WTC11 (cell line): ENCODE measurements around the gene FAM217B. TPM values are rescaled to one million over a fixed set of nuclear protein-coding genes. Genes with fewer than 3 reads are reported as not detected.

ENCODE experiments used
- ATAC-seq: fragments of 200-7000 bp; cut with Tn5 transposase; 2 replicates; pipeline ENCODE4 v1.10.0; 2021; ENCODE audit warnings: mild to moderate bottlenecking, moderate library complexity
- CTCF ChIA-PET: fragments of 300-600 bp; sonication (Branson Sonifier 250); formaldehyde crosslinking; loops from one replicate; lab custom pipeline; 2021; ENCODE audit warnings: antibody characterized with exemption; lab: Charles Lee
- POLR2A ChIA-PET: fragments of 350-600 bp; sonication (Branson Sonifier 250); formaldehyde crosslinking; loops from one replicate; lab custom pipeline; 2021; ENCODE audit warnings: antibody characterized with exemption; lab: Charles Lee
- DNase-seq: peaks from one replicate; pipeline ENCODE4 v3.0.0; 2021; ENCODE audit warnings: low spot score
- H3K27ac Mint-ChIP-seq: 2 replicates; pipeline ENCODE4 v1.8.0; 2021; ENCODE audit warnings: mixed read lengths
- H3K27me3 Mint-ChIP-seq: 2 replicates; pipeline ENCODE4 v1.8.0; 2021; ENCODE audit warnings: low read depth, mild to moderate bottlenecking, moderate library complexity, mixed read lengths
- H3K36me3 Mint-ChIP-seq: 2 replicates; pipeline ENCODE4 v1.8.0; 2021; ENCODE audit warnings: mixed read lengths
- H3K4me1 Mint-ChIP-seq: 2 replicates; pipeline ENCODE4 v1.8.0; 2022; ENCODE audit warnings: mixed read lengths
- H3K4me3 Mint-ChIP-seq: 2 replicates; pipeline ENCODE4 v1.8.0; 2021; ENCODE audit warnings: mild to moderate bottlenecking, moderate library complexity, mixed read lengths
- H3K9me3 Mint-ChIP-seq: 2 replicates; pipeline ENCODE4 v1.8.0; 2021; ENCODE audit warnings: mixed read lengths
- FOXP1 ChIP-seq: sonication (generic); formaldehyde crosslinking; IDR thresholded peaks from 2 replicates; pipeline ENCODE4 v1.8.0; 2022; ENCODE audit warnings: missing genetic modification reagents, mild to moderate bottlenecking, moderate library complexity, borderline replicate concordance
- GTF2I ChIP-seq: fragments of 250-450 bp; sonication (Bioruptor Pico); conservative IDR thresholded peaks from 2 replicates; pipeline ENCODE4 v1.4.0; 2021; ENCODE audit warnings: mild to moderate bottlenecking
- IRF2 ChIP-seq: sonication (generic); formaldehyde crosslinking; IDR thresholded peaks from 2 replicates; pipeline ENCODE4 v1.8.0; 2022; ENCODE audit warnings: low read depth, missing genetic modification reagents, borderline replicate concordance
- KAT7 ChIP-seq: sonication (generic); formaldehyde crosslinking; IDR thresholded peaks from 2 replicates; pipeline ENCODE4 v1.8.1; 2023; ENCODE audit warnings: missing genetic modification reagents, mild to moderate bottlenecking, borderline replicate concordance
- NR1H2 ChIP-seq: sonication (generic); formaldehyde crosslinking; IDR thresholded peaks from 2 replicates; pipeline ENCODE4 v1.9.0; 2021; ENCODE audit warnings: mild to moderate bottlenecking, moderate library complexity, missing genetic modification reagents
- NR3C1 ChIP-seq: sonication (generic); formaldehyde crosslinking; conservative IDR thresholded peaks from 2 replicates; pipeline ENCODE4 v1.8.1; 2023; ENCODE audit warnings: low read depth, mild to moderate bottlenecking, missing genetic modification reagents
- TEAD1 ChIP-seq: sonication (generic); formaldehyde crosslinking; IDR thresholded peaks from 2 replicates; pipeline ENCODE4 v1.8.0; 2022; ENCODE audit warnings: mild to moderate bottlenecking, missing genetic modification reagents
- ZBTB21 ChIP-seq: sonication (generic); formaldehyde crosslinking; IDR thresholded peaks from 2 replicates; pipeline ENCODE4 v1.8.1; 2023; ENCODE audit warnings: mild to moderate bottlenecking, missing genetic modification reagents, borderline replicate concordance
- total RNA-seq: library from RNA; stranded (reverse); gene quantifications from 3 replicates; pipeline ENCODE4 v1.2.3, GENCODE V29; 2021
- TF ChIP-seq, protein P1 (sequence below): sonication (generic); formaldehyde crosslinking; IDR thresholded peaks from 2 replicates; pipeline ENCODE4 v1.8.1; 2022; ENCODE audit warnings: missing genetic modification reagents, borderline replicate concordance
- TF ChIP-seq, protein P2 (sequence below): sonication (generic); formaldehyde crosslinking; IDR thresholded peaks from 2 replicates; pipeline ENCODE4 v1.8.0; 2022; ENCODE audit warnings: missing genetic modification reagents
- TF ChIP-seq, protein P3 (sequence below): sonication (generic); formaldehyde crosslinking; IDR thresholded peaks from 2 replicates; pipeline ENCODE4 v1.8.1; 2022; ENCODE audit warnings: mild to moderate bottlenecking, missing genetic modification reagents, moderate library complexity, borderline replicate concordance
- TF ChIP-seq, protein P4 (sequence below): fragments of 250-450 bp; sonication (Bioruptor Pico); IDR thresholded peaks from 2 replicates; pipeline ENCODE4 v2.1.2; 2022; ENCODE audit warnings: mild to moderate bottlenecking, moderate library complexity
- TF ChIP-seq, protein P5 (sequence below): sonication (generic); formaldehyde crosslinking; IDR thresholded peaks from 2 replicates; pipeline ENCODE4 v1.8.1; 2022; ENCODE audit warnings: low read depth, mild to moderate bottlenecking, moderate library complexity, missing genetic modification reagents, borderline replicate concordance
- TF ChIP-seq, protein P6 (sequence below): sonication (generic); formaldehyde crosslinking; IDR thresholded peaks from 2 replicates; pipeline ENCODE4 v1.8.0; 2023; ENCODE audit warnings: mild to moderate bottlenecking, missing genetic modification reagents
- TF ChIP-seq, protein P7 (sequence below): sonication (generic); formaldehyde crosslinking; IDR thresholded peaks from 2 replicates; pipeline ENCODE4 v1.8.0; 2022; ENCODE audit warnings: mild to moderate bottlenecking, missing genetic modification reagents

FAM217B gene
- total RNA-seq, 1 experiment from 2014 or later = 14.8 TPM

DNA sequence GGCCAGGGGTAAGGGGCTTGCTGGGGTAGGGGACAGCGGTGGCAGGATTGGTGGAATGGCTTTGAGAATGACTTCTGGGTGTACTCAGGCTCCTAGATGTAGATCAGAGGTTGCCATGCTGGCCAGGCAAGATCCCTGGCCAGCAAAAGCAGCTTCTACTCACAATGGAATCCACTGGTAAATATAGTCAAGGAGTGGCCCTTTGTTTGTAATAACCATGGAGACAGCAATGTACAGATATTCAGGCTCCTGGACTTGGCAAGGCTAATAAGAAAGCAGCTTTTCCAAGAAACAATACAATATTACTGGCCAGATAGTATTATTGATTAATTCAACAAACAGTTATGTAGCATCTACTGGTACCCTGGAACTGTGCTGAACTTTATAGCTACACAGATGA, 55.9 kb downstream of the FAM217B start:
- no peak overlapping the region for H3K27ac Mint-ChIP-seq
- TF ChIP-seq IRF2 (CRISPR knock-in tag) (no peak), TEAD1 (CRISPR knock-in tag) (no peak), NR3C1 (CRISPR knock-in tag) (no peak), ZBTB21 (CRISPR knock-in tag) (no peak), FOXP1 (CRISPR knock-in tag) (no peak), GTF2I (no peak), KAT7 (no peak), NR1H2 (CRISPR knock-in tag) (no peak)
- TF ChIP-seq, protein P1, sequence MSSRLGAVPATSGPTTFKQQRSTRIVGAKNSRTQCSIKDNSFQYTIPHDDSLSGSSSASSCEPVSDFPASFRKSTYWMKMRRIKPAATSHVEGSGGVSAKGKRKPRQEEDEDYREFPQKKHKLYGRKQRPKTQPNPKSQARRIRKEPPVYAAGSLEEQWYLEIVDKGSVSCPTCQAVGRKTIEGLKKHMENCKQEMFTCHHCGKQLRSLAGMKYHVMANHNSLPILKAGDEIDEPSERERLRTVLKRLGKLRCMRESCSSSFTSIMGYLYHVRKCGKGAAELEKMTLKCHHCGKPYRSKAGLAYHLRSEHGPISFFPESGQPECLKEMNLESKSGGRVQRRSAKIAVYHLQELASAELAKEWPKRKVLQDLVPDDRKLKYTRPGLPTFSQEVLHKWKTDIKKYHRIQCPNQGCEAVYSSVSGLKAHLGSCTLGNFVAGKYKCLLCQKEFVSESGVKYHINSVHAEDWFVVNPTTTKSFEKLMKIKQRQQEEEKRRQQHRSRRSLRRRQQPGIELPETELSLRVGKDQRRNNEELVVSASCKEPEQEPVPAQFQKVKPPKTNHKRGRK = no peak
- TF ChIP-seq, protein P2, sequence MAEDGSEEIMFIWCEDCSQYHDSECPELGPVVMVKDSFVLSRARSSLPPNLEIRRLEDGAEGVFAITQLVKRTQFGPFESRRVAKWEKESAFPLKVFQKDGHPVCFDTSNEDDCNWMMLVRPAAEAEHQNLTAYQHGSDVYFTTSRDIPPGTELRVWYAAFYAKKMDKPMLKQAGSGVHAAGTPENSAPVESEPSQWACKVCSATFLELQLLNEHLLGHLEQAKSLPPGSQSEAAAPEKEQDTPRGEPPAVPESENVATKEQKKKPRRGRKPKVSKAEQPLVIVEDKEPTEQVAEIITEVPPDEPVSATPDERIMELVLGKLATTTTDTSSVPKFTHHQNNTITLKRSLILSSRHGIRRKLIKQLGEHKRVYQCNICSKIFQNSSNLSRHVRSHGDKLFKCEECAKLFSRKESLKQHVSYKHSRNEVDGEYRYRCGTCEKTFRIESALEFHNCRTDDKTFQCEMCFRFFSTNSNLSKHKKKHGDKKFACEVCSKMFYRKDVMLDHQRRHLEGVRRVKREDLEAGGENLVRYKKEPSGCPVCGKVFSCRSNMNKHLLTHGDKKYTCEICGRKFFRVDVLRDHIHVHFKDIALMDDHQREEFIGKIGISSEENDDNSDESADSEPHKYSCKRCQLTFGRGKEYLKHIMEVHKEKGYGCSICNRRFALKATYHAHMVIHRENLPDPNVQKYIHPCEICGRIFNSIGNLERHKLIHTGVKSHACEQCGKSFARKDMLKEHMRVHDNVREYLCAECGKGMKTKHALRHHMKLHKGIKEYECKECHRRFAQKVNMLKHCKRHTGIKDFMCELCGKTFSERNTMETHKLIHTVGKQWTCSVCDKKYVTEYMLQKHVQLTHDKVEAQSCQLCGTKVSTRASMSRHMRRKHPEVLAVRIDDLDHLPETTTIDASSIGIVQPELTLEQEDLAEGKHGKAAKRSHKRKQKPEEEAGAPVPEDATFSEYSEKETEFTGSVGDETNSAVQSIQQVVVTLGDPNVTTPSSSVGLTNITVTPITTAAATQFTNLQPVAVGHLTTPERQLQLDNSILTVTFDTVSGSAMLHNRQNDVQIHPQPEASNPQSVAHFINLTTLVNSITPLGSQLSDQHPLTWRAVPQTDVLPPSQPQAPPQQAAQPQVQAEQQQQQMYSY = no peak
- TF ChIP-seq, protein P3, sequence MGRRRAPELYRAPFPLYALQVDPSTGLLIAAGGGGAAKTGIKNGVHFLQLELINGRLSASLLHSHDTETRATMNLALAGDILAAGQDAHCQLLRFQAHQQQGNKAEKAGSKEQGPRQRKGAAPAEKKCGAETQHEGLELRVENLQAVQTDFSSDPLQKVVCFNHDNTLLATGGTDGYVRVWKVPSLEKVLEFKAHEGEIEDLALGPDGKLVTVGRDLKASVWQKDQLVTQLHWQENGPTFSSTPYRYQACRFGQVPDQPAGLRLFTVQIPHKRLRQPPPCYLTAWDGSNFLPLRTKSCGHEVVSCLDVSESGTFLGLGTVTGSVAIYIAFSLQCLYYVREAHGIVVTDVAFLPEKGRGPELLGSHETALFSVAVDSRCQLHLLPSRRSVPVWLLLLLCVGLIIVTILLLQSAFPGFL (CRISPR knock-in tag) = no peak
- TF ChIP-seq, protein P4, sequence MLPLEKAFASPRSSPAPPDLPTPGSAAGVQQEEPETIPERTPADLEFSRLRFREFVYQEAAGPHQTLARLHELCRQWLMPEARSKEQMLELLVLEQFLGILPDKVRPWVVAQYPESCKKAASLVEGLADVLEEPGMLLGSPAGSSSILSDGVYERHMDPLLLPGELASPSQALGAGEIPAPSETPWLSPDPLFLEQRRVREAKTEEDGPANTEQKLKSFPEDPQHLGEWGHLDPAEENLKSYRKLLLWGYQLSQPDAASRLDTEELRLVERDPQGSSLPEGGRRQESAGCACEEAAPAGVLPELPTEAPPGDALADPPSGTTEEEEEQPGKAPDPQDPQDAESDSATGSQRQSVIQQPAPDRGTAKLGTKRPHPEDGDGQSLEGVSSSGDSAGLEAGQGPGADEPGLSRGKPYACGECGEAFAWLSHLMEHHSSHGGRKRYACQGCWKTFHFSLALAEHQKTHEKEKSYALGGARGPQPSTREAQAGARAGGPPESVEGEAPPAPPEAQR = no peak
- TF ChIP-seq, protein P5, sequence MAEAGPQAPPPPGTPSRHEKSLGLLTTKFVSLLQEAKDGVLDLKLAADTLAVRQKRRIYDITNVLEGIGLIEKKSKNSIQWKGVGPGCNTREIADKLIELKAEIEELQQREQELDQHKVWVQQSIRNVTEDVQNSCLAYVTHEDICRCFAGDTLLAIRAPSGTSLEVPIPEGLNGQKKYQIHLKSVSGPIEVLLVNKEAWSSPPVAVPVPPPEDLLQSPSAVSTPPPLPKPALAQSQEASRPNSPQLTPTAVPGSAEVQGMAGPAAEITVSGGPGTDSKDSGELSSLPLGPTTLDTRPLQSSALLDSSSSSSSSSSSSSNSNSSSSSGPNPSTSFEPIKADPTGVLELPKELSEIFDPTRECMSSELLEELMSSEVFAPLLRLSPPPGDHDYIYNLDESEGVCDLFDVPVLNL = no peak
- TF ChIP-seq, protein P6, sequence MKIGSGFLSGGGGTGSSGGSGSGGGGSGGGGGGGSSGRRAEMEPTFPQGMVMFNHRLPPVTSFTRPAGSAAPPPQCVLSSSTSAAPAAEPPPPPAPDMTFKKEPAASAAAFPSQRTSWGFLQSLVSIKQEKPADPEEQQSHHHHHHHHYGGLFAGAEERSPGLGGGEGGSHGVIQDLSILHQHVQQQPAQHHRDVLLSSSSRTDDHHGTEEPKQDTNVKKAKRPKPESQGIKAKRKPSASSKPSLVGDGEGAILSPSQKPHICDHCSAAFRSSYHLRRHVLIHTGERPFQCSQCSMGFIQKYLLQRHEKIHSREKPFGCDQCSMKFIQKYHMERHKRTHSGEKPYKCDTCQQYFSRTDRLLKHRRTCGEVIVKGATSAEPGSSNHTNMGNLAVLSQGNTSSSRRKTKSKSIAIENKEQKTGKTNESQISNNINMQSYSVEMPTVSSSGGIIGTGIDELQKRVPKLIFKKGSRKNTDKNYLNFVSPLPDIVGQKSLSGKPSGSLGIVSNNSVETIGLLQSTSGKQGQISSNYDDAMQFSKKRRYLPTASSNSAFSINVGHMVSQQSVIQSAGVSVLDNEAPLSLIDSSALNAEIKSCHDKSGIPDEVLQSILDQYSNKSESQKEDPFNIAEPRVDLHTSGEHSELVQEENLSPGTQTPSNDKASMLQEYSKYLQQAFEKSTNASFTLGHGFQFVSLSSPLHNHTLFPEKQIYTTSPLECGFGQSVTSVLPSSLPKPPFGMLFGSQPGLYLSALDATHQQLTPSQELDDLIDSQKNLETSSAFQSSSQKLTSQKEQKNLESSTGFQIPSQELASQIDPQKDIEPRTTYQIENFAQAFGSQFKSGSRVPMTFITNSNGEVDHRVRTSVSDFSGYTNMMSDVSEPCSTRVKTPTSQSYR (CRISPR knock-in tag) = no peak
- TF ChIP-seq, protein P7, sequence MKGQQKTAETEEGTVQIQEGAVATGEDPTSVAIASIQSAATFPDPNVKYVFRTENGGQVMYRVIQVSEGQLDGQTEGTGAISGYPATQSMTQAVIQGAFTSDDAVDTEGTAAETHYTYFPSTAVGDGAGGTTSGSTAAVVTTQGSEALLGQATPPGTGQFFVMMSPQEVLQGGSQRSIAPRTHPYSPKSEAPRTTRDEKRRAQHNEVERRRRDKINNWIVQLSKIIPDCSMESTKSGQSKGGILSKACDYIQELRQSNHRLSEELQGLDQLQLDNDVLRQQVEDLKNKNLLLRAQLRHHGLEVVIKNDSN = no peak
- H3K4me3 Mint-ChIP-seq = no peak overlapping the region
- no peak for ATAC-seq
- peaks cover 38% of the 10 kb centered on the region for H3K4me1 Mint-ChIP-seq
- H3K27me3 Mint-ChIP-seq = peaks cover 8% of the 10 kb centered on the region
- 0 out of 2 replicates have a peak, but pooled peaks cover 3% of the 10 kb centered on the region for H3K36me3 Mint-ChIP-seq
- ChIA-PET CTCF (interaction anchor here (1.4 kb wide), 1 partner anchor 14 kb away, joined by 7 read pairs; no protein-coding TSS in a partner anchor), POLR2A (no interaction called here)
- DNase-seq = no peak
- H3K9me3 Mint-ChIP-seq = peaks cover 4% of the 10 kb centered on the region; the same call in 1 of the 2 replicates
